Astrocyte (in vitro differentiated cells and primary cell): Measurements from ENCODE around the gene SERPINI1. TPM values are rescaled to one million over a fixed set of nuclear protein-coding genes. Genes with fewer than 3 reads are reported as not detected.
A peak's percentile ranks its signal among the peaks of the same experiment; 100 is the strongest.

ENCODE experiments used
- DNase-seq: peaks from one replicate; pipeline ENCODE4 v3.0.0-alpha.2; 2010; ENCODE audit warnings: low read depth
- FAIRE-seq: peaks from 2 replicates; lab custom pipeline; 2011; peaks lifted over from hg19 to GRCh38; lab: Jason Lieb, UNC
- H2AFZ ChIP-seq: 2 replicates; pipeline ENCODE4 v1.6.0; 2012; ENCODE audit warnings: low read depth, low read length, inconsistent platforms
- H3K27ac ChIP-seq: 2 replicates; pipeline ENCODE4 v1.5.1; 2011; ENCODE audit warnings: low read depth, low read length, inconsistent platforms
- H3K27me3 ChIP-seq: 2 replicates; pipeline ENCODE4 v1.6.0; 2011; ENCODE audit warnings: low read length, inconsistent platforms; ENCODE audit not compliant: insufficient read depth
- H3K36me3 ChIP-seq: 2 replicates; pipeline ENCODE4 v1.5.1; 2011; ENCODE audit warnings: low read length, inconsistent platforms; ENCODE audit not compliant: insufficient read depth
- H3K4me1 ChIP-seq: 2 replicates; pipeline ENCODE4 v1.5.1; 2011; ENCODE audit warnings: low read length, inconsistent platforms; ENCODE audit not compliant: insufficient read depth
- H3K4me2 ChIP-seq: 2 replicates; pipeline ENCODE4 v1.6.0; 2012; ENCODE audit warnings: low read length, inconsistent platforms
- H3K4me3 ChIP-seq: 2 replicates; pipeline ENCODE4 v1.5.1; 2011; ENCODE audit warnings: low read depth, mild to moderate bottlenecking, low read length, inconsistent platforms; ENCODE audit not compliant: insufficient read depth
- H3K79me2 ChIP-seq: 2 replicates; pipeline ENCODE4 v1.6.0; 2012; ENCODE audit warnings: mild to moderate bottlenecking, low read length, inconsistent platforms; ENCODE audit not compliant: insufficient read depth
- H3K9ac ChIP-seq: 2 replicates; pipeline ENCODE4 v1.6.0; 2012; ENCODE audit warnings: mild to moderate bottlenecking, low read length, inconsistent platforms
- H3K9me3 ChIP-seq: 2 replicates; pipeline ENCODE4 v1.5.1; 2012; ENCODE audit warnings: low read depth, mild to moderate bottlenecking, low read length, inconsistent platforms; ENCODE audit not compliant: insufficient read depth
- H4K20me1 ChIP-seq: 2 replicates; pipeline ENCODE4 v1.6.0; 2012; ENCODE audit warnings: low read length, inconsistent platforms; ENCODE audit not compliant: insufficient read depth
- H3K27ac Mint-ChIP-seq: one replicate; pipeline ENCODE4 v1.8.0; 2021; ENCODE audit warnings: mild to moderate bottlenecking, mixed read lengths; ENCODE audit not compliant: unreplicated experiment
- H3K27me3 Mint-ChIP-seq: one replicate; pipeline ENCODE4 v1.8.0; 2021; ENCODE audit warnings: low read depth, mixed read lengths; ENCODE audit not compliant: unreplicated experiment
- H3K36me3 Mint-ChIP-seq: one replicate; pipeline ENCODE4 v1.8.0; 2021; ENCODE audit warnings: low read depth, mixed read lengths; ENCODE audit not compliant: unreplicated experiment
- H3K4me1 Mint-ChIP-seq: one replicate; pipeline ENCODE4 v1.8.0; 2021; ENCODE audit warnings: low read depth, mixed read lengths; ENCODE audit not compliant: unreplicated experiment
- H3K4me3 Mint-ChIP-seq: one replicate; pipeline ENCODE4 v1.8.0; 2021; ENCODE audit warnings: mild to moderate bottlenecking, moderate library complexity, mixed read lengths; ENCODE audit not compliant: unreplicated experiment
- H3K9me3 Mint-ChIP-seq: one replicate; pipeline ENCODE4 v1.8.0; 2021; ENCODE audit warnings: mild to moderate bottlenecking, mixed read lengths; ENCODE audit not compliant: unreplicated experiment
- CTCF ChIP-seq: IDR thresholded peaks from 2 replicates; pipeline ENCODE4 v1.5.1; 2011; ENCODE audit warnings: low read depth, mild to moderate bottlenecking, inconsistent platforms, low read length, moderate library complexity; ENCODE audit not compliant: insufficient read depth
- EZH2 ChIP-seq: IDR thresholded peaks from 2 replicates; pipeline ENCODE4 v1.6.1; 2012; ENCODE audit warnings: mild to moderate bottlenecking, low read length, inconsistent platforms; ENCODE audit not compliant: insufficient read depth
- total RNA-seq: library from RNA; stranded (reverse); gene quantifications from 2 replicates; pipeline ENCODE4 v1.2.1, GENCODE V29; 2021

The SERPINI1 gene
- total RNA-seq, 1 donor from 2014 or later = 34.4 TPM

DNA sequence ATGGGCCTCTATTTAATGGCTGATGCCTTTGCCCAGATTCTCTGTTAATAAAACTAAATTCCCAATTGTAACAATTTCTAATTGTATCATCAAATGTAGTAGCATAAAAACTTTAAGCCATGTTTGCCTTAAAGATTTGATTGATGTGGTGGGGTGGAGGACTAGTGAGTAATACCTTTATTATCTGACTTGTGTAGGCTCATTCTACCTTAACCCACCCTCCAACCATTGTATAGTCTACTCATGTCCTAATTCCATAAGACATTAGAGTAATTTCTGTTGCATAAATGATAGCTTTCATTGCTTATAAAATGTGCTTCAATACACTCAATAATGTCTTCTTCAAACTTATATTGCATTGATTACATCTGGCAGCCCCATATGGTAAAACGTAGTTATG is 25.8 kb downstream of the SERPINI1 start:
- Histone ChIP-seq H3K4me3 (no peak overlapping the region), H3K27me3 (no peaks in the 10 kb centered on the region), H4K20me1 (no peaks in the 10 kb centered on the region), H3K4me2 (no peak overlapping the region), H3K27ac (no peak overlapping the region), H3K4me1 (no peaks in the 10 kb centered on the region), H3K79me2 (no peaks in the 10 kb centered on the region), H2AFZ (no peak overlapping the region), H3K9me3 (no peaks in the 10 kb centered on the region), H3K36me3 (no peaks in the 10 kb centered on the region), H3K9ac (no peak overlapping the region)
- H3K9me3 Mint-ChIP-seq = peaks cover 10% of the 10 kb centered on the region
- H3K36me3 Mint-ChIP-seq = peaks cover 4% of the 10 kb centered on the region
- TF ChIP-seq CTCF = no peak
- TF ChIP-seq EZH2 = no peak
- H3K4me1 Mint-ChIP-seq = no peaks in the 10 kb centered on the region
- peaks cover 4% of the 10 kb centered on the region for H3K27me3 Mint-ChIP-seq
- H3K4me3 Mint-ChIP-seq = no peak overlapping the region
- H3K27ac Mint-ChIP-seq = no peak overlapping the region
- no peak for FAIRE-seq
- no peak for DNase-seq

DNA sequence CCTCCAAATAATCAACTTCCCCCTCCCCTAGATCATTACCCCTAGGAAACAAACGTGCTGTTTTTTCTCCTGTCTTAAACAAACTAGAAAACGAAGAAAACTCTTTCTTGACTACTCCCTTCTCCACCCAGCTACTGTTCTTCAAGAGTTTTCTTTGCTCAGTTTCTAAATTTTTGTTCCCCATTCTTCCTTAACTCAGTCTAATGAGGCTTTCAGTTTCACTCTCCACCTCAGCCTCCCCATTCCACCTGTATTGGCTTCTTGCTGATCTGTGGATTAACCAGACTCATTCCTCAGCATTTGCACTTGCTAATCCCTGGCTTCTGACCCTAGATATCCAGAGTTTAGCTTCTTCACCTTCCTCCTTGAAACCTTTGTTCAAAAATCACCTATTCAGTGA is 26.8 kb downstream of the SERPINI1 start:
- no peak for FAIRE-seq
- no peak for TF ChIP-seq EZH2
- no peak for TF ChIP-seq CTCF
- Histone ChIP-seq H3K79me2 (no peaks in the 10 kb centered on the region), H3K9me3 (no peaks in the 10 kb centered on the region), H3K9ac (no peak overlapping the region), H3K4me2 (no peak overlapping the region), H3K4me1 (no peaks in the 10 kb centered on the region), H4K20me1 (no peaks in the 10 kb centered on the region), H3K4me3 (no peak overlapping the region), H3K27me3 (no peaks in the 10 kb centered on the region), H3K36me3 (no peaks in the 10 kb centered on the region), H3K27ac (no peak overlapping the region), H2AFZ (no peak overlapping the region)
- no peak for DNase-seq
- Mint-ChIP-seq H3K9me3 (peaks cover 10% of the 10 kb centered on the region), H3K36me3 (peaks cover 4% of the 10 kb centered on the region), H3K27me3 (peaks cover 4% of the 10 kb centered on the region), H3K27ac (peak overlapping the region; percentile 11), H3K4me3 (no peak overlapping the region), H3K4me1 (no peaks in the 10 kb centered on the region)

DNA sequence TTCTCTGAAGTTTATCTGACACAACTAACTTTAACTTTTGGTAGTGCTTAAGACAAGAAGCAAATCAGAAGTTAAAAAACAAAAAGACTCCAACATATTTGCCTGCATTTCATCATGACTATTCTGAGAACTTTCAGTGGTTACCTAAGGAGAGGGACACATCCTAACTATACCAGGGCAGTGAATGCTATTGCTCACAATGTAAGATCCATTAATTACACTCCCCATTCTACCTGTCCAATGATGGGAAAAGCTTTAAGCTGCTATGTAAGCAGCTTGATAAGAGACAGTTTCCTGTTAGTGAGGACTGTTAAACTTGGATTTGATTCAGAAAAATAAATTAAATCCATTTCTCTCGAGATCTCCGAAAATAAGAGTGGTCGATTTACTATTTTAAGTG is 37.5 kb downstream of the SERPINI1 start:
- no peak overlapping the region for H2AFZ ChIP-seq
- H3K79me2 ChIP-seq = no peaks in the 10 kb centered on the region
- Mint-ChIP-seq H3K27ac (no peak overlapping the region), H3K27me3 (no peaks in the 10 kb centered on the region), H3K9me3 (peaks cover 2% of the 10 kb centered on the region), H3K4me3 (no peak overlapping the region), H3K4me1 (no peaks in the 10 kb centered on the region), H3K36me3 (no peaks in the 10 kb centered on the region)
- no peak overlapping the region for H3K9ac ChIP-seq
- TF ChIP-seq CTCF (no peak), EZH2 (no peak)
- peaks cover 3% of the 10 kb centered on the region for H3K9me3 ChIP-seq
- H3K36me3 ChIP-seq = no peaks in the 10 kb centered on the region
- FAIRE-seq = no peak
- DNase-seq = no peak
- no peak overlapping the region for H3K4me2 ChIP-seq
- no peaks in the 10 kb centered on the region for H4K20me1 ChIP-seq
- H3K27me3 ChIP-seq = no peaks in the 10 kb centered on the region
- no peak overlapping the region for H3K27ac ChIP-seq
- H3K4me3 ChIP-seq = no peak overlapping the region
- H3K4me1 ChIP-seq = no peaks in the 10 kb centered on the region
